Measurements from ENCODE around the gene IFFO2.

DNA sequence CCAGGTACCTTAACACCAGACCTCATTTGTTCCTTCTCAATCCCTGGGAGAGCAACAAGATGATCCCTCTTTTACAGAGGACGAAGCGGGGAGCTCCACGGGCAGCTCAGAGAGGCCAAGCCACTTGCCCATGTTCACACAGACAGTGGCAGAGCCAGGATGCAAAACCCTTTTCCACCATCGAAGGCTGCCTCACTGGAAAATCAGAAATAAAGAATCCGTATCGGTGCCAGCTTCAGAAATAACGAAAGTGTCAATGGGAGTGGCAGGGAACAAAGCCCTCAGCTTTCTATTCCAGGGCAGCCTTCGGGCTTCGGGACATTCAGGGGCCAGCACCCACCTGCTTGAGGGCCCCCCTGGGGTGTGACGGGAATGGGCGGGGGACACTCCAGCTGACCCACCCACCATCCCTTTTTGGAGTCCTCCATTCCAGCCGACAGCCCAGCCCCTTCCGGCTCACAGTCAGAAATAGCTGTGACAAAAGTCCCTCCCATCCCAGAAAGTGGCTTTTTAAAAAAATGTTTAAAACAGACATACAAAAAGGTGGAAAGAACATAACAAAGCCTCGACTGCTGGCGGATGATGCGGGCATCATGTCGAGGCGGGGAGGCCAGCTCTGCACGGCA is 6.0 kb downstream of the IFFO2 start:
- no peak for TF ChIP-seq CTCF (IDR thresholded peaks at IDR 0.05)
- no peak for TF ChIP-seq POLR2A (IDR thresholded peaks at IDR 0.05)

Data from transverse colon (tissue), 3 donors.